OCI-LY7 (cell line): Measurements from ENCODE around the gene AGTRAP. TPM values are rescaled to one million over a fixed set of nuclear protein-coding genes. Genes with fewer than 3 reads are reported as not detected.

ENCODE experiments used
- Bru-seq: library from RNA; stranded (reverse); fragments of 400-500 nt; gene quantifications from one replicate; lab custom pipeline; 2021; lab: Mats Ljungman, UMichigan
- BruChase-seq, 2 experiments: library from RNA; stranded (reverse); fragments of 400-500 nt; gene quantifications; one replicate each; lab custom pipeline; 2021; lab: Mats Ljungman, UMichigan
- BruUV-seq: library from RNA; stranded (reverse); fragments of 400-500 nt; replicated peaks from 2 replicates; lab custom pipeline; 2021; lab: Mats Ljungman, UMichigan
- CTCF ChIA-PET: fragments of 300-600 bp; sonication (Branson Sonifier 250); formaldehyde crosslinking; loops from one replicate; lab custom pipeline; 2022; ENCODE audit warnings: antibody characterized with exemption; ENCODE audit not compliant: unreplicated experiment; lab: Charles Lee
- POLR2A ChIA-PET: fragments of 300-600 bp; sonication (Branson Sonifier 250); formaldehyde crosslinking; loops from one replicate; lab custom pipeline; 2022; ENCODE audit warnings: antibody characterized with exemption; lab: Charles Lee
- DNase-seq: peaks from one replicate; pipeline ENCODE4 v3.0.0-alpha.2; 2015; ENCODE audit warnings: low spot score
- H2AFZ ChIP-seq: fragments of 200-600 bp; sonication (generic), shearing (Covaris generic); 2 replicates; pipeline ENCODE4 v1.6.1; 2014; ENCODE audit warnings: mild to moderate bottlenecking, antibody characterized with exemption, low read length, moderate library complexity
- H3K27ac ChIP-seq: fragments of 200-600 bp; sonication (generic); 2 replicates; pipeline ENCODE4 v1.5.1; 2014; ENCODE audit warnings: mixed run types, low read depth, mild to moderate bottlenecking, moderate library complexity, low read length, inconsistent platforms; ENCODE audit not compliant: poor library complexity, severe bottlenecking
- H3K36me3 ChIP-seq: fragments of 200-600 bp; sonication (generic); 2 replicates; pipeline ENCODE4 v1.6.1; 2014; ENCODE audit warnings: mild to moderate bottlenecking, antibody characterized with exemption, low read length, moderate library complexity, mixed read lengths; ENCODE audit not compliant: insufficient read depth
- H3K4me1 ChIP-seq: fragments of 200-600 bp; sonication (generic); 2 replicates; pipeline ENCODE4 v1.5.1; 2014; ENCODE audit warnings: mild to moderate bottlenecking, low read length; ENCODE audit not compliant: insufficient read depth, poor library complexity, severe bottlenecking
- H3K4me2 ChIP-seq: fragments of 200-600 bp; sonication (generic); 2 replicates; pipeline ENCODE4 v1.6.1; 2014; ENCODE audit warnings: mild to moderate bottlenecking, low read length
- H3K4me3 ChIP-seq: fragments of 200-600 bp; sonication (generic); 2 replicates; pipeline ENCODE4 v1.5.1; 2014; ENCODE audit warnings: mild to moderate bottlenecking, low read depth, low read length; ENCODE audit not compliant: poor library complexity, severe bottlenecking
- H3K79me2 ChIP-seq: fragments of 200-600 bp; sonication (generic); 2 replicates; pipeline ENCODE4 v1.6.1; 2016; ENCODE audit warnings: low read depth, mild to moderate bottlenecking, low read length, moderate library complexity, mixed read lengths; ENCODE audit not compliant: insufficient read depth
- H3K9me2 ChIP-seq: fragments of 200-600 bp; sonication (generic); 2 replicates; pipeline ENCODE4 v1.6.1; 2016; ENCODE audit warnings: mild to moderate bottlenecking, low read length, mixed read lengths; ENCODE audit not compliant: insufficient read depth
- H3K9me3 ChIP-seq: fragments of 200-600 bp; sonication (generic); 2 replicates; pipeline ENCODE4 v1.6.1; 2014; ENCODE audit warnings: mild to moderate bottlenecking, mixed run types, low read length, mixed read lengths
- H4K20me1 ChIP-seq: fragments of 200-600 bp; sonication (generic); 2 replicates; pipeline ENCODE4 v1.6.1; 2014; ENCODE audit warnings: mild to moderate bottlenecking, antibody characterized with exemption, low read length, moderate library complexity, mixed read lengths; ENCODE audit not compliant: insufficient read depth
- CTCF ChIP-seq: fragments of 200-600 bp; sonication (generic); conservative IDR thresholded peaks from 2 replicates; pipeline ENCODE4 v1.5.1; 2014; ENCODE audit warnings: mild to moderate bottlenecking, antibody characterized with exemption, low read length, moderate library complexity, mixed read lengths
- EZH2phosphoT487 ChIP-seq: fragments of 200-600 bp; sonication (generic); IDR thresholded peaks from 2 replicates; pipeline ENCODE4 v1.6.1; 2018; ENCODE audit warnings: low read depth, borderline replicate concordance, mild to moderate bottlenecking, mixed run types, antibody characterized with exemption, low read length, moderate library complexity, mixed read lengths
- intact Hi-C: fragments of 100-400 bp; cut with micrococcal nuclease; formaldehyde crosslinking; loops from one replicate; pipeline ENCODE4 v1.10.0; 2022; ENCODE audit not compliant: unreplicated experiment
- long read RNA-seq: library from polyadenylated mRNA; stranded (forward); transcript quantifications from one replicate; pipeline ENCODE4 v2.0.0, GENCODE V29; 2022
- total RNA-seq, 2 experiments: library from RNA; depleted of rRNA in 1 of 2; stranded (reverse); fragments of >200 nt in 1 of 2; shearing (Covaris generic) in 1 of 2; gene quantifications; 2 replicates each; pipeline ENCODE4 v1.2.3, GENCODE V29; 2014 to 2022

Gene AGTRAP
- total RNA-seq (2014; rRNA removed; shearing (Covaris generic)) = 20.5 and 40.0 TPM in 2 replicates
- 34.7 and 36.1 TPM in 2 replicates for total RNA-seq (2022)
- Bru-seq, nascent RNA = percentile 55 among the genes with signal in this experiment
- percentile 61 among the genes with signal in this experiment for BruChase-seq, experiment 1, labeled RNA remaining after a 6-hour chase
- BruChase-seq, experiment 2, labeled RNA remaining after a 2-hour chase = percentile 59 among the genes with signal in this experiment
- long read RNA-seq, transcript AGTRAP-205 (6 exons, 786 nt) = minor isoform, 12 of 65 reads
- long read RNA-seq, transcript AGTRAP-203 (5 exons, 1,100 nt) = minor isoform, 5 of 65 reads
- long read RNA-seq, transcript AGTRAP-201 (5 exons, 1,107 nt) = major isoform, 26 of 65 reads
- long read RNA-seq, partial matches to known transcripts = 3 of 65 reads
- long read RNA-seq, other reads (novel, unspliced or antisense) = 13 of 65 reads

GRCh38 chr1:11735854-11736745, at the start of gene AGTRAP:
TSS of gene AGTRAP (plus strand) at chr1:11736136. CDS start at chr1:11736209, 73 bp downstream.
- no TSS peak for BruUV-seq
- Histone ChIP-seq H2AFZ (peak within 1 kb of the TSS; percentile 78), H3K9me3 (no peaks in the 10 kb centered on the region), H3K4me1 (peaks cover 17% of the 10 kb centered on the region), H3K27ac (peak within 1 kb of the TSS; percentile 48), H3K36me3 (no peaks in the 10 kb centered on the region), H3K79me2 (no peaks in the 10 kb centered on the region; the same call in 1 of the 2 replicates), H3K9me2 (no peaks in the 10 kb centered on the region), H4K20me1 (no peaks in the 10 kb centered on the region), H3K4me2 (peak within 1 kb of the TSS; percentile 89), H3K4me3 (peak within 1 kb of the TSS; percentile 81)
- peak; percentile 93 for DNase-seq
- TF ChIP-seq CTCF (peak; percentile 31), EZH2phosphoT487 (no peak)
- CTCF ChIA-PET = interaction anchor here (0.5 kb wide), 1 partner anchor 67 kb away, joined by 5 read pairs; no protein-coding TSS in a partner anchor
- POLR2A ChIA-PET = interaction anchor here (0.7 to 1.5 kb wide), 4 partner anchors 17 to 174 kb away, joined by 3 to 5 read pairs (median 3); no protein-coding TSS in a partner anchor
- intact Hi-C loops = loop anchor here (2.0 to 10.0 kb wide), 2 partner anchors 67 to 249 kb away; partner anchors contain the start of gene MFN2

GRCh38 chr1:11688506-11688905, 47.4 kb upstream of the AGTRAP start:
- no peak overlapping the region for H3K4me2 ChIP-seq
- no peaks in the 10 kb centered on the region for H3K9me2 ChIP-seq
- H2AFZ ChIP-seq = no peak overlapping the region
- DNase-seq = no peak
- no peaks in the 10 kb centered on the region for H3K9me3 ChIP-seq
- H3K27ac ChIP-seq = no peak overlapping the region
- H3K36me3 ChIP-seq = no peaks in the 10 kb centered on the region
- TF ChIP-seq CTCF = no peak
- TF ChIP-seq EZH2phosphoT487 = no peak
- no peak overlapping the region for H3K4me3 ChIP-seq
- H3K79me2 ChIP-seq = no peaks in the 10 kb centered on the region
- intact Hi-C loops = no loop called here
- peaks cover 3% of the 10 kb centered on the region for H3K4me1 ChIP-seq
- H4K20me1 ChIP-seq = no peaks in the 10 kb centered on the region
- BruUV-seq = no TSS peak
- CTCF ChIA-PET = no interaction called here
- POLR2A ChIA-PET = no interaction called here
